SW 1271 (cell line): Measurements from ENCODE around the gene NME5.
"Not testable (repeated sequence)": the region's sequence is repeated elsewhere in the genome, so short reads cannot be mapped to it uniquely, and the experiment has no call there.

Source experiments
- DNase-seq, 2 experiments: peaks; one replicate each; lab custom pipeline; 2025; lab: John Stamatoyannopoulos, UW

The NME5 gene

DNA sequence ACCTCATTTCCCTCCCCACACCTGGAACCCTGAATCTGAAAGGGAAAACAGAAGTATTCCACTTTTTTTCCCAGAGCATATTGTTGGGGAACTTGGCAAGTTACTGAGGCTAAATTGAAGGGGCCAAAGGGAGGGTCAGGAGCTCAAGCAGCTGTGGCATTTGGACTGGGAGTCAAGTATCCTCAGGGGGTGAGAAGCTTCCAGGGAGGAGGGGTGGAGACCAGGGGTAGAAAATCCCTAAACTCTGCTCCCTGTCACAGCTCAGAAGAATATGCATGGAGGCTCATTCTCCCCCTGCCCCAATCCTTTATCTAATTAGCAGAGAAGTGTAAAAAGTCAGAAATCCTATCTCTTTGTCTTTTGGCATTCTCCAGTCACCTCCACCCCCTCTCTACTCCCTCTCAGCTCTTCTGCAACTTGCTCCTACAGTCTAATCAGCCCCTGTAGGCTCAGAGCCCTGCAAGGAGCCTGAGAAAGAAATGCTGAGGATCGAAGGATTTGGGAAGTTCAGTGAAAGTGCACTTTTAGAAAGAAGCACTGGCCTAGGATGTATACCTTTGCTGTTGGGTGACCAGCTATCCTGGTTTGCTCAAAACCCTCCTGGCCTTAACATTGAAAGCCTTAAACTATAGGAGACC lies 61.1 kb downstream of the NME5 start:
- no peak for DNase-seq

DNA sequence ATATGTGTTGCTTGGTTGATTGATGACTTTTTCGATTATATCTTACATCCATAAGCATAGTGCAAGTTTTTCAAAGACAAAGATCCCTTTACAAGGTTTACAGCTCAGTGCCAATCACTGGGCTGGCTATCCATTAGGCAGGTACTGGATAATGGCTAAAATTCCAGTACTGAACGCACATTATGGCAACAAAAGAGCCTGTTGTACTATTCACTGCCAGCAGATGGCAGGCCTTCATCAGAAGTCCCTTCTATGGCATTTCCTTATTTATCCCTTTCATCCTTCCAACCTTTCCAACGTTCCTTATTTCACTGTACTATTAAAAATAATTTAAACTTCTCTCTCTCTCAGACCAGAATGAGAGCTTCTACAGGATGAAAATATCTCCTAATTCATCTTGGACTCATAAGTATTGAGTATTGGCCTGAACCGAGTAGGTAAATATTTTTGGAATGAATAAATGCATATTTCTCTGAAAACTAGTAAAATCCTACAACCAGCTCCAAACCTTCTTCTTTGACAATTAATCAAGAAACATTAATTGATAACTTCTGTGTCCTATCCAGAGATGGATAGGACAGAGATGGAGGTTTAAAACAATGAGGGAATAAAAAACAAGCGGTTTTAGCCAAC lies 62.0 kb downstream of the NME5 start:
- peak in 1 of 2 experiments; percentile 80 for DNase-seq

DNA sequence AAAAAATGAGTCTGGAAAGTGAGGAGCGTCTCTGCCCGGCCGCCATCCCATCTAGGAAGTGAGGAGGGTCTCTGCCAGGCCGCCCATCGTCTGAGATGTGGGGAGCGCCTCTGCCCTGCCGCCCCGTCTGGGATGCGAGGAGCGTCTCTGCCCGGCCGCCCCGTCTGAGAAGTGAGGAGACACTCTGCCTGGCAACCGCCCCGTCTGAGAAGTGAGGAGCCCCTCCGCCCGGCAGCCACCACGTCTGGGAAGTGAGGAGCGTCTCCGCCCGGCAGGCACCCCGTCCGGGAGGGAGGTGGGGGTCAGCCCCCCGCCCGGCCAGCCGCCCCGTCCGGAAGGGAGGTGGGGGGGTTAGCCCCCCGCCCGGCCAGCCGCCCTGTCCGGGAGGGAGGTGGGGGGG lies 69.2 kb downstream of the NME5 start:
- DNase-seq, result not testable (repeated sequence)

GRCh38 chr5:138068742-138069600 lies 70.3 kb downstream of the NME5 start:
- DNase-seq, result peak; percentile 56 to 83

DNA sequence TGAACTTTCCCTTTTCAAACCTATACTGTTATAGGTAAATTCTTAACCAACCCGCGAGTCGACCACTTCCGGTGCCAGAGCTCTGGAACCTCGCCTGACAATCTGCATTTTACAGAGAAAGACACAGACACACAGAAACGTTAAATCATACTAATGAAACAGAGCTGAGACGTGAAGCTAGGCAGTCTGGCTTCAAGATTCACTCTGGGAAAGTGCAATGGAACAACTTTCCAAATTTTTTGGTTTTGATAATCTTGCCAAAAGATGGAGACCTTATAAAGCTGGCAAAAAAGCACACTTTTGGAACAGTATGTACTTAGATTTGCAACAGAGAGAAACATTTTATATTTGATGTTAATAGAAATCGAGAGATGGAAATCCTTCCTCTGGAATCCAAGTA lies 71.3 kb downstream of the NME5 start:
- no peak for DNase-seq
